ENCODE results near the gene ECEL1.
A peak's percentile ranks its signal among the peaks of the same experiment; 100 is the strongest.

The ECEL1 gene

GRCh38 chr2:232522623-232523401 lies 35.2 kb upstream of the ECEL1 start:
- DNase-seq (ENCODE audit: low read depth), result no peak

GRCh38 chr2:232521959-232522622 lies 34.5 kb upstream of the ECEL1 start:
- peak; percentile 76 for DNase-seq (ENCODE audit: low read depth)

- no peak for DNase-seq (ENCODE audit: low read depth)
Measured at GRCh38 chr2:232521098-232521497, 33.5 kb upstream of the ECEL1 start.

GRCh38 chr2:232520489-232520888 lies 32.9 kb upstream of the ECEL1 start:
- no peak for DNase-seq (ENCODE audit: low read depth)

- DNase-seq (ENCODE audit: low read depth), result no peak
Measured at GRCh38 chr2:232519581-232520438, 32.2 kb upstream of the ECEL1 start, which contains the start of gene PRSS56. TSS of gene PRSS56 (plus strand) at chr2:232520388. CDS start at chr2:232520599, 211 bp downstream.

GRCh38 chr2:232518844-232519243 lies 31.2 kb upstream of the ECEL1 start:
- no peak for DNase-seq (ENCODE audit: low read depth)

- DNase-seq (ENCODE audit: low read depth), result no peak
Measured at GRCh38 chr2:232516551-232516950, 28.9 kb upstream of the ECEL1 start.

- no peak for DNase-seq (ENCODE audit: low read depth)
Measured at GRCh38 chr2:232515639-232516038, 28.0 kb upstream of the ECEL1 start.

- DNase-seq (ENCODE audit: low read depth), result no peak
Measured at GRCh38 chr2:232513353-232513752, 25.7 kb upstream of the ECEL1 start.

- no peak for DNase-seq (ENCODE audit: low read depth)
Measured at GRCh38 chr2:232512602-232513001, 25.0 kb upstream of the ECEL1 start.

GRCh38 chr2:232511336-232511890 lies 23.8 kb upstream of the ECEL1 start:
- DNase-seq (ENCODE audit: low read depth), result no peak

GRCh38 chr2:232508251-232508650 lies 20.6 kb upstream of the ECEL1 start:
- no peak for DNase-seq (ENCODE audit: low read depth)

GRCh38 chr2:232506709-232507108 lies 19.1 kb upstream of the ECEL1 start:
- DNase-seq (ENCODE audit: low read depth), result no peak

GRCh38 chr2:232505856-232506255 lies 18.2 kb upstream of the ECEL1 start:
- no peak for DNase-seq (ENCODE audit: low read depth)

- no peak for DNase-seq (ENCODE audit: low read depth)
Measured at GRCh38 chr2:232504438-232504837, 16.8 kb upstream of the ECEL1 start.

GRCh38 chr2:232503809-232504323 lies 16.2 kb upstream of the ECEL1 start:
- DNase-seq (ENCODE audit: low read depth), result no peak

- no peak for DNase-seq (ENCODE audit: low read depth)
Measured at GRCh38 chr2:232502911-232503808, 15.5 kb upstream of the ECEL1 start.

- DNase-seq (ENCODE audit: low read depth), result no peak
Measured at GRCh38 chr2:232502511-232502910, 14.9 kb upstream of the ECEL1 start.

- DNase-seq (ENCODE audit: low read depth), result no peak
Measured at GRCh38 chr2:232501794-232502390, 14.3 kb upstream of the ECEL1 start.

- DNase-seq (ENCODE audit: low read depth), result no peak
Measured at GRCh38 chr2:232501331-232501771, 13.7 kb upstream of the ECEL1 start.
